ELF-1 (cell line): ENCODE data around the gene TXLNB.
"Not testable (repeated sequence)": the region's sequence is repeated elsewhere in the genome, so short reads cannot be mapped to it uniquely, and the experiment has no call there.

ENCODE experiments used
- DNase-seq: peaks from one replicate; pipeline ENCODE4 v3.0.0-alpha.2; 2016; ENCODE audit warnings: low read depth, low spot score

TXLNB gene

GRCh38 chr6:139236105-139236504 is 55.7 kb downstream of the TXLNB start:
- no peak for DNase-seq

GRCh38 chr6:139235661-139236060 is 56.1 kb downstream of the TXLNB start:
- DNase-seq = no peak

- DNase-seq = not testable (repeated sequence)
Measured at GRCh38 chr6:139234193-139234592, 57.6 kb downstream of the TXLNB start.

GRCh38 chr6:139231206-139231605 is 60.6 kb downstream of the TXLNB start:
- DNase-seq = no peak

GRCh38 chr6:139230391-139230840 is 61.4 kb downstream of the TXLNB start:
- no peak for DNase-seq

- not testable (repeated sequence) for DNase-seq
Measured at GRCh38 chr6:139228387-139228786, 63.4 kb downstream of the TXLNB start.

GRCh38 chr6:139219746-139220145 is 72.1 kb downstream of the TXLNB start:
- DNase-seq = no peak

GRCh38 chr6:139219271-139219729 is 72.5 kb downstream of the TXLNB start:
- DNase-seq = peak; percentile 96

- not testable (repeated sequence) for DNase-seq
Measured at GRCh38 chr6:139212460-139212859, 79.3 kb downstream of the TXLNB start.

GRCh38 chr6:139210766-139211165 is 81.0 kb downstream of the TXLNB start:
- DNase-seq = not testable (repeated sequence)

GRCh38 chr6:139205843-139206242 is 86.0 kb downstream of the TXLNB start:
- DNase-seq = no peak

- DNase-seq = no peak
Measured at GRCh38 chr6:139204978-139205377, 86.8 kb downstream of the TXLNB start.

GRCh38 chr6:139201378-139201777 is 90.4 kb downstream of the TXLNB start:
- no peak for DNase-seq

GRCh38 chr6:139198529-139199288 is 93.1 kb downstream of the TXLNB start:
- peak; percentile 12 for DNase-seq

GRCh38 chr6:139194740-139195139 is 97.1 kb downstream of the TXLNB start:
- peak; percentile 60 for DNase-seq
